ENCODE data around the gene CHPT1. TPM values are rescaled to one million over a fixed set of nuclear protein-coding genes. Genes with fewer than 3 reads are reported as not detected.

The CHPT1 gene
- polyA plus RNA-seq, 1 of the 3 experiments (the other 2 are of a cell fraction): 12.0 TPM

GRCh38 chr12:101663298-101663697 is 34.1 kb upstream of the CHPT1 start:
- DNase-seq: no peak
- no peak overlapping the region for H3K27ac ChIP-seq (ENCODE audit: low read depth in 2 of 2, low read length in 1 of 2)
- no peaks in the 10 kb centered on the region for H3K79me2 ChIP-seq (ENCODE audit: insufficient read depth)
- no peaks in the 10 kb centered on the region for H3K36me3 ChIP-seq (replicated peaks in 1 of 2; ENCODE audit: control insufficient read depth in 1 of 2, insufficient read depth in 2 of 2, low read length in 1 of 2)
- peaks cover 18% of the 10 kb centered on the region; the same call in 1 of the 2 replicates for H3K27me3 ChIP-seq (ENCODE audit: insufficient read depth)
- TF ChIP-seq CTCF (IDR thresholded peaks at IDR 0.05) (no peak), FOSL2 (IDR thresholded peaks at IDR 0.05; ENCODE audit: borderline replicate concordance, low read depth) (no peak), GATA2 (CRISPR knock-in tag; IDR thresholded peaks at IDR 0.05) (no peak), MEF2A (IDR thresholded peaks at IDR 0.05; ENCODE audit: borderline replicate concordance, low read depth) (no peak), RCOR1 (IDR thresholded peaks at IDR 0.05; ENCODE audit: low read length) (no peak), ELF1 (IDR thresholded peaks at IDR 0.05) (no peak), EP300 (IDR thresholded peaks at IDR 0.05; ENCODE audit: borderline replicate concordance in 1 of 2, low read depth in 1 of 2, low read length in 1 of 2) (no peak), NFIC (IDR thresholded peaks at IDR 0.05; ENCODE audit: borderline replicate concordance) (no peak), TEAD4 (IDR thresholded peaks at IDR 0.05; ENCODE audit: borderline replicate concordance, insufficient read depth) (no peak), MXI1 (IDR thresholded peaks at IDR 0.05; ENCODE audit: low read depth, low read length) (no peak), CHD2 (IDR thresholded peaks at IDR 0.05; ENCODE audit: low read length, partially characterized antibody) (no peak), REST (IDR thresholded peaks at IDR 0.05; ENCODE audit: low read depth, low read length) (no peak), FOXM1 (IDR thresholded peaks at IDR 0.05; ENCODE audit: low read depth) (no peak), USF2 (IDR thresholded peaks at IDR 0.05; ENCODE audit: borderline replicate concordance, low read depth, low read length) (no peak), JUND (IDR thresholded peaks at IDR 0.05) (no peak), NRF1 (IDR thresholded peaks at IDR 0.05; ENCODE audit: low read depth, low read length) (no peak), YY1 (IDR thresholded peaks at IDR 0.05; ENCODE audit: low read depth) (no peak), POLR2AphosphoS5 (IDR thresholded peaks at IDR 0.05; ENCODE audit: low read depth, low read length) (no peak)
- no peaks in the 10 kb centered on the region for H3K9me3 ChIP-seq
- 32% methylated on average over 6 of the region's 6 CpGs for WGBS (ENCODE audit: low lambda C conversion rate)
- H3K4me1 ChIP-seq (ENCODE audit: control insufficient read depth in 1 of 2, insufficient read depth in 2 of 2, low read depth in 1 of 2, low read length in 1 of 2): no peaks in the 10 kb centered on the region
- POLR2A ChIA-PET: no interaction called here
- H3K4me2 ChIP-seq: no peak overlapping the region
- H2AFZ ChIP-seq (ENCODE audit: low read depth): no peak overlapping the region
- H3F3A ChIP-seq (replicated peaks; ENCODE audit: insufficient read depth): no peaks in the 10 kb centered on the region
- no peak overlapping the region for H3K4me3 ChIP-seq (ENCODE audit: low read depth in 2 of 2, low read length in 1 of 2)
- H4K20me1 ChIP-seq (ENCODE audit: insufficient read depth): no peaks in the 10 kb centered on the region
- no peaks in the 10 kb centered on the region for H3K9me2 ChIP-seq
- H3K9ac ChIP-seq: no peak overlapping the region
- CTCF ChIA-PET: no interaction called here

Measured in SK-N-SH (cell line).